ENCODE results near the gene TRAF3. TPM values are rescaled to one million over a fixed set of nuclear protein-coding genes. Genes with fewer than 3 reads are reported as not detected.
"Not testable (repeated sequence)": the region's sequence is repeated elsewhere in the genome, so short reads cannot be mapped to it uniquely, and the experiment has no call there.

The TRAF3 gene
- total RNA-seq, 1 donor from 2014 or later, result 25.8 TPM

GRCh38 chr14:102830474-102831045 is 53.3 kb downstream of the TRAF3 start:
- no peaks in the 10 kb centered on the region for H3K9me3 Mint-ChIP-seq
- no peaks in the 10 kb centered on the region for H3K27me3 Mint-ChIP-seq (ENCODE audit: low read depth)
- DNase-seq (ENCODE audit: low read depth, low spot score), result no peak
- no peak overlapping the region for H3K27ac Mint-ChIP-seq (ENCODE audit: unreplicated experiment)
- TF ChIP-seq CTCF (conservative IDR thresholded peaks at IDR 0.05), result no peak
- H3K4me1 Mint-ChIP-seq, result peaks cover 36% of the 10 kb centered on the region
- H3K36me3 Mint-ChIP-seq (ENCODE audit: low read depth), result peaks cover 4% of the 10 kb centered on the region
- no peak overlapping the region for H3K4me3 Mint-ChIP-seq

- Mint-ChIP-seq H3K4me3 (no peak overlapping the region), H3K4me1 (peaks cover 30% of the 10 kb centered on the region), H3K9me3 (no peaks in the 10 kb centered on the region), H3K36me3 (ENCODE audit: low read depth) (peaks cover 4% of the 10 kb centered on the region), H3K27ac (ENCODE audit: unreplicated experiment) (no peak overlapping the region), H3K27me3 (ENCODE audit: low read depth) (no peaks in the 10 kb centered on the region)
- no peak for DNase-seq (ENCODE audit: low read depth, low spot score)
- TF ChIP-seq CTCF (conservative IDR thresholded peaks at IDR 0.05), result no peak
These were observed 54.0 kb downstream of the TRAF3 start for GRCh38 chr14:102831163-102831804.

DNA sequence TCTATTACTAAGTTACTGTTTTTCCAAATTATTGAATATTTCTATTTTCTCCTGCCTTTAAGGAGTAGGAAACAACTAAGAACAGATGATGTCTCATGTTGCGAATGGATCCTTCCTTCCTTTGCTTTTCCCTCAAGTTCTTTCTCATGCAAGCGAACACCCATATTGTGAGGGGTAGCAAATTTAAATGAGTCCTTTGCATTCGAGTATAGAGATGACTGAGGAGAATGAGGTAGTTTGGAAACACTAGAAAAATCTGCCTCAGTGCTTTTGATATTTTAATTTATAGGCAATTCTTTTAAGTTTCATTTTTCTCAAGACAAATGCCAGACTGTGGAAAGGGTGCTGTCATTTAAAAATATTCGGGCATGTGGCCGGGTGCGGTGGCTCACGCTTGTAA is 56.1 kb downstream of the TRAF3 start:
- no peak for DNase-seq (ENCODE audit: low read depth, low spot score)
- no peak for TF ChIP-seq CTCF (conservative IDR thresholded peaks at IDR 0.05)
- Mint-ChIP-seq H3K27me3 (ENCODE audit: low read depth) (no peaks in the 10 kb centered on the region), H3K4me1 (peaks cover 30% of the 10 kb centered on the region), H3K9me3 (no peaks in the 10 kb centered on the region), H3K36me3 (ENCODE audit: low read depth) (peaks cover 4% of the 10 kb centered on the region), H3K4me3 (no peak overlapping the region), H3K27ac (ENCODE audit: unreplicated experiment) (no peak overlapping the region)

GRCh38 chr14:102833991-102834390 is 56.7 kb downstream of the TRAF3 start:
- H3K4me1 Mint-ChIP-seq, result peaks cover 26% of the 10 kb centered on the region
- H3K27me3 Mint-ChIP-seq (ENCODE audit: low read depth), result no peaks in the 10 kb centered on the region
- H3K27ac Mint-ChIP-seq (ENCODE audit: unreplicated experiment), result no peak overlapping the region
- no peak for DNase-seq (ENCODE audit: low read depth, low spot score)
- no peaks in the 10 kb centered on the region for H3K9me3 Mint-ChIP-seq
- no peak overlapping the region for H3K4me3 Mint-ChIP-seq
- no peak for TF ChIP-seq CTCF (conservative IDR thresholded peaks at IDR 0.05)
- H3K36me3 Mint-ChIP-seq (ENCODE audit: low read depth), result peaks cover 4% of the 10 kb centered on the region

GRCh38 chr14:102835959-102836358 is 58.7 kb downstream of the TRAF3 start:
- Mint-ChIP-seq H3K9me3 (no peaks in the 10 kb centered on the region), H3K27ac (ENCODE audit: unreplicated experiment) (no peak overlapping the region), H3K36me3 (ENCODE audit: low read depth) (peaks cover 4% of the 10 kb centered on the region), H3K4me1 (peaks cover 14% of the 10 kb centered on the region), H3K27me3 (ENCODE audit: low read depth) (no peaks in the 10 kb centered on the region), H3K4me3 (no peak overlapping the region)
- TF ChIP-seq CTCF (conservative IDR thresholded peaks at IDR 0.05), result no peak
- DNase-seq (ENCODE audit: low read depth, low spot score), result no peak

DNA sequence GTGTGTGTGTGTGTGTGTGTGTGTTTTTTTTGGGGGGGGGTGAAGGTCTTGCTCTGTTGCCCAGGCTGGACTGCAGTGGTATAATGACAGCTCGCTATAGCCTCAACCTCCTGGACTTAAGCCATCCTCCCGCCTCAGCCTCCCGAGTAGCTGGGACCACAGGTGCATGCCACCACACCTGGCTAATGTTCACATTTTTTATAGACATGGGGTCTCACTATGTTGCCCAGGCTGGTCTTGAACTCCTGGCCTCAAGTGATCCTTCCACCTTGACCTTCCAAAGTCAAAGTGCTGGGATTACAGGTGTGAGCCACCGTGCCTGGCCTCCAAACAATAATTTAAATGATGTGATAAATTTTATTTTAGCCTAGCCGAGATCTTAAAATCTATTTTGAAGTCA is 59.9 kb downstream of the TRAF3 start:
- not testable (repeated sequence) for H3K4me3 Mint-ChIP-seq; H3K36me3 Mint-ChIP-seq (ENCODE audit: low read depth)
- H3K4me1 Mint-ChIP-seq, result peaks cover 18% of the 10 kb centered on the region

More for the DNA sequence above, 59.9 kb downstream of the TRAF3 start:
- not testable (repeated sequence) for DNase-seq (ENCODE audit: low read depth, low spot score); H3K27me3 Mint-ChIP-seq (ENCODE audit: low read depth); H3K27ac Mint-ChIP-seq (ENCODE audit: unreplicated experiment); H3K9me3 Mint-ChIP-seq
